ENCODE results near the gene CERK. TPM values are rescaled to one million over a fixed set of nuclear protein-coding genes. Genes with fewer than 3 reads are reported as not detected.

The CERK gene
- polyA plus RNA-seq, 1 donor from 2014 or later = 57.4 TPM

DNA sequence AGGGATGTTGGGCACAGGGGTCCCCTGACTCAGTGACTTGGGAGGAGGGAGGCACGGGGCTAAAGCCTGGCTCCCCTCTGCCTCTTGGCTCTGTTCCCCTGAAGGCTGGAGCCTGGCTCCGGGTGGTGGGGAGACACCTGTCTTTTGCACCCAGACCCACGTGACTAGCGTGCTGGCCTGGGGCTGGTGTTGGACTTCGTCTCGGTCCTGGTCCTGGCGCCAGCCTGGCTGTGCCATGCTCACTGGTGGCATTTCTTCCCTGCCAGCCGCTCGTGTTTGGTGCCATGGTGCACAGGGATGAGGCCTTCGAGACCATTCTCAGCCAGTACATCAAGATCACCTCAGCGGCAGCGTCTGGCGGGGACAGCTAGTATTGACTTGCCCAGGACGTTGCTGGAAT, 61.2 kb downstream of the CERK start:
- H3K27me3 ChIP-seq (ENCODE audit: insufficient read depth, low read depth, low read length) = no peaks in the 10 kb centered on the region
- no peaks in the 10 kb centered on the region for H3K36me3 ChIP-seq (ENCODE audit: insufficient read depth, low read length)
- no peaks in the 10 kb centered on the region for H3K79me2 ChIP-seq (replicated peaks; ENCODE audit: insufficient read depth, low read length)
- H3K9me3 ChIP-seq (ENCODE audit: low read length) = no peaks in the 10 kb centered on the region
- no peak overlapping the region for H2AFZ ChIP-seq (ENCODE audit: low read depth, low read length)
- no peak overlapping the region for H3K4me3 ChIP-seq (ENCODE audit: low read length)
- no peaks in the 10 kb centered on the region for H3F3A ChIP-seq (ENCODE audit: insufficient read depth, low read length, poor library complexity, severe bottlenecking)
- H3K4me2 ChIP-seq (ENCODE audit: low read length) = no peak overlapping the region
- H4K20me1 ChIP-seq (ENCODE audit: insufficient read depth) = no peaks in the 10 kb centered on the region
- no peak overlapping the region for H3K27ac ChIP-seq (ENCODE audit: low read length)
- no peaks in the 10 kb centered on the region for H3K9me2 ChIP-seq (ENCODE audit: insufficient read depth, low read length)
- TF ChIP-seq TAF1 (IDR thresholded peaks at IDR 0.05; ENCODE audit: low read depth) = no peak
- no peak for TF ChIP-seq EP300 (conservative IDR thresholded peaks at IDR 0.05; ENCODE audit: poor library complexity, severe bottlenecking)
- TF ChIP-seq EZH2 (IDR thresholded peaks at IDR 0.05; ENCODE audit: borderline replicate concordance, insufficient read depth, low read length, poor library complexity, severe bottlenecking) = no peak
- TF ChIP-seq SMC3 (conservative IDR thresholded peaks at IDR 0.05; ENCODE audit: poor library complexity) = no peak
- TF ChIP-seq, protein P1, sequence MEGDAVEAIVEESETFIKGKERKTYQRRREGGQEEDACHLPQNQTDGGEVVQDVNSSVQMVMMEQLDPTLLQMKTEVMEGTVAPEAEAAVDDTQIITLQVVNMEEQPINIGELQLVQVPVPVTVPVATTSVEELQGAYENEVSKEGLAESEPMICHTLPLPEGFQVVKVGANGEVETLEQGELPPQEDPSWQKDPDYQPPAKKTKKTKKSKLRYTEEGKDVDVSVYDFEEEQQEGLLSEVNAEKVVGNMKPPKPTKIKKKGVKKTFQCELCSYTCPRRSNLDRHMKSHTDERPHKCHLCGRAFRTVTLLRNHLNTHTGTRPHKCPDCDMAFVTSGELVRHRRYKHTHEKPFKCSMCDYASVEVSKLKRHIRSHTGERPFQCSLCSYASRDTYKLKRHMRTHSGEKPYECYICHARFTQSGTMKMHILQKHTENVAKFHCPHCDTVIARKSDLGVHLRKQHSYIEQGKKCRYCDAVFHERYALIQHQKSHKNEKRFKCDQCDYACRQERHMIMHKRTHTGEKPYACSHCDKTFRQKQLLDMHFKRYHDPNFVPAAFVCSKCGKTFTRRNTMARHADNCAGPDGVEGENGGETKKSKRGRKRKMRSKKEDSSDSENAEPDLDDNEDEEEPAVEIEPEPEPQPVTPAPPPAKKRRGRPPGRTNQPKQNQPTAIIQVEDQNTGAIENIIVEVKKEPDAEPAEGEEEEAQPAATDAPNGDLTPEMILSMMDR (IDR thresholded peaks at IDR 0.05; ENCODE audit: poor library complexity, severe bottlenecking) = no peak
- TF ChIP-seq POLR2AphosphoS5 (IDR thresholded peaks at IDR 0.05) = no peak
- no peak for TF ChIP-seq REST (IDR thresholded peaks at IDR 0.05; ENCODE audit: borderline replicate concordance)
- no peak for TF ChIP-seq MXI1 (conservative IDR thresholded peaks at IDR 0.05; ENCODE audit: poor library complexity, severe bottlenecking)
- no peak for TF ChIP-seq RAD21 (conservative IDR thresholded peaks at IDR 0.05)
- H3K9ac ChIP-seq (ENCODE audit: low read length) = no peak overlapping the region

DNA sequence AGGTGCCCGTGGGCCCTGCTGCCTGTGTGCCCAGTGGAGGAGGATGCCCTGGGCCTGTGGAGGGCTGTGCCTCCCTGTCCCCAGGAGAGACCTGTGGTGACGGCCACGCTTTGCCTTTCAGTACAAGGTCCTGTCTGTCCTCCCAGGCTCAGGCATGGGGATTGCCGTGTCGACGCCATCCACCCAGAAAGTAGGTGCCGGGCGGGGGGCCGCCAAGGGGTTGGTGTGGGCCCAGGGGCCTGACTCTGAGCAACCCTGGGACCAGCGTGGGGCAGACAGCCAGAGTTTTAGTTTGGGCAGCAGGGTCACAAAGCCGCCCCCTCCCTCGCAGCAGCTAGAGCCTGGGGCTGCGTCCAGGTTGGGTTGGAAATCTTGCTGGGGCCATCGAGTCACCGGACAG, 61.6 kb downstream of the CERK start:
- Histone ChIP-seq H3K4me2 (ENCODE audit: low read length) (no peak overlapping the region), H3K36me3 (ENCODE audit: insufficient read depth, low read length) (no peaks in the 10 kb centered on the region), H3K27me3 (ENCODE audit: insufficient read depth, low read depth, low read length) (no peaks in the 10 kb centered on the region), H3K9me3 (ENCODE audit: low read length) (no peaks in the 10 kb centered on the region), H3K79me2 (replicated peaks; ENCODE audit: insufficient read depth, low read length) (no peaks in the 10 kb centered on the region), H3F3A (ENCODE audit: insufficient read depth, low read length, poor library complexity, severe bottlenecking) (no peaks in the 10 kb centered on the region), H3K27ac (ENCODE audit: low read length) (no peak overlapping the region), H4K20me1 (ENCODE audit: insufficient read depth) (no peaks in the 10 kb centered on the region), H2AFZ (ENCODE audit: low read depth, low read length) (no peak overlapping the region), H3K9me2 (ENCODE audit: insufficient read depth, low read length) (no peaks in the 10 kb centered on the region), H3K9ac (ENCODE audit: low read length) (no peak overlapping the region), H3K4me3 (ENCODE audit: low read length) (no peak overlapping the region)
- TF ChIP-seq EZH2 (IDR thresholded peaks at IDR 0.05; ENCODE audit: borderline replicate concordance, insufficient read depth, low read length, poor library complexity, severe bottlenecking) (no peak), TAF1 (IDR thresholded peaks at IDR 0.05; ENCODE audit: low read depth) (no peak), POLR2AphosphoS5 (IDR thresholded peaks at IDR 0.05) (no peak), MXI1 (conservative IDR thresholded peaks at IDR 0.05; ENCODE audit: poor library complexity, severe bottlenecking) (no peak), EP300 (conservative IDR thresholded peaks at IDR 0.05; ENCODE audit: poor library complexity, severe bottlenecking) (no peak), SMC3 (conservative IDR thresholded peaks at IDR 0.05; ENCODE audit: poor library complexity) (no peak), REST (IDR thresholded peaks at IDR 0.05; ENCODE audit: borderline replicate concordance) (no peak), RAD21 (conservative IDR thresholded peaks at IDR 0.05) (no peak)
- TF ChIP-seq, protein P1 (IDR thresholded peaks at IDR 0.05; ENCODE audit: poor library complexity, severe bottlenecking) = no peak
